Sigmoid colon (tissue), 4 donors: ENCODE measurements around the gene GALNT17.

Source experiments
- CTCF ChIP-seq, 4 experiments: fragments of 450-650 bp in 3 of 4; fragments of 200-600 bp in 1 of 4; IDR thresholded peaks; one replicate each; pipeline ENCODE4 v1.5.1; 2016 to 2019; ENCODE audit warnings: antibody characterized with exemption in 4 of 4, mild to moderate bottlenecking in 3 of 4, moderate library complexity in 2 of 4
- EP300 ChIP-seq, 4 donors: sonication (generic); formaldehyde crosslinking; IDR thresholded peaks; one replicate each; pipeline ENCODE4 v1.6.1; 2017; ENCODE audit warnings: antibody characterized with exemption in 4 of 4
- POLR2A ChIP-seq, 2 donors: fragments of 450-650 bp; IDR thresholded peaks; one replicate each; pipeline ENCODE4 v1.6.1; 2016; ENCODE audit warnings: antibody characterized with exemption in 2 of 2, mild to moderate bottlenecking in 2 of 2, moderate library complexity in 2 of 2
- POLR2AphosphoS5 ChIP-seq, 4 donors: sonication (generic); formaldehyde crosslinking; IDR thresholded peaks; one replicate each; pipeline ENCODE4 v1.6.1; 2017; ENCODE audit warnings: antibody characterized with exemption in 4 of 4

GRCh38 chr7:71414490-71414889 is 282.5 kb downstream of the GALNT17 start:
- TF ChIP-seq POLR2AphosphoS5 (IDR thresholded peaks at IDR 0.05) (no peak), CTCF (IDR thresholded peaks at IDR 0.05) (no peak), POLR2A (IDR thresholded peaks at IDR 0.05) (no peak), EP300 (IDR thresholded peaks at IDR 0.05) (no peak)
